GM23248 (cell line): Measurements from ENCODE around the gene MNAT1. TPM values are rescaled to one million over a fixed set of nuclear protein-coding genes. Genes with fewer than 3 reads are reported as not detected.
A peak's percentile ranks its signal among the peaks of the same experiment; 100 is the strongest.

Experiments
- DNase-seq: peaks from one replicate; pipeline ENCODE4 v3.0.0-alpha.2; 2015
- H2AFZ ChIP-seq: fragments of 200-600 bp; sonication (generic); 2 replicates; pipeline ENCODE4 v1.6.1; 2016; ENCODE audit warnings: antibody characterized with exemption
- H3F3A ChIP-seq: fragments of 200-600 bp; sonication (generic); 2 replicates; pipeline ENCODE4 v1.6.1; 2016; ENCODE audit warnings: mild to moderate bottlenecking, antibody characterized with exemption, mixed run types; ENCODE audit not compliant: insufficient read depth
- H3K27ac ChIP-seq: fragments of 200-600 bp; sonication (generic); 2 replicates; pipeline ENCODE4 v1.5.1; 2016; ENCODE audit warnings: mild to moderate bottlenecking
- H3K27me3 ChIP-seq: fragments of 200-600 bp; sonication (generic); replicated peaks from 2 replicates; pipeline ENCODE4 v1.6.1; 2016; ENCODE audit warnings: mild to moderate bottlenecking; ENCODE audit not compliant: insufficient read depth
- H3K36me3 ChIP-seq: fragments of 200-600 bp; sonication (generic); 2 replicates; pipeline ENCODE4 v1.6.1; 2016; ENCODE audit warnings: low read depth, mild to moderate bottlenecking
- H3K4me1 ChIP-seq: fragments of 200-600 bp; sonication (generic); 2 replicates; pipeline ENCODE4 v1.6.1; 2016; ENCODE audit warnings: mild to moderate bottlenecking; ENCODE audit not compliant: insufficient read depth
- H3K4me2 ChIP-seq: fragments of 200-600 bp; sonication (generic); one replicate; pipeline ENCODE4 v1.6.1; 2016; ENCODE audit warnings: mild to moderate bottlenecking; ENCODE audit not compliant: unreplicated experiment
- H3K4me3 ChIP-seq: fragments of 200-600 bp; sonication (generic); 2 replicates; pipeline ENCODE4 v1.5.1; 2016; ENCODE audit warnings: mild to moderate bottlenecking
- H3K79me2 ChIP-seq: fragments of 200-600 bp; sonication (generic); 2 replicates; pipeline ENCODE4 v1.6.1; 2016; ENCODE audit warnings: mild to moderate bottlenecking; ENCODE audit not compliant: insufficient read depth
- H3K9ac ChIP-seq: fragments of 200-600 bp; sonication (generic); 2 replicates; pipeline ENCODE4 v1.6.1; 2016; ENCODE audit warnings: mild to moderate bottlenecking
- H3K9me2 ChIP-seq: fragments of 200-600 bp; sonication (generic); 2 replicates; pipeline ENCODE4 v1.6.1; 2016; ENCODE audit warnings: mixed run types, mild to moderate bottlenecking, moderate library complexity; ENCODE audit not compliant: insufficient read depth
- H3K9me3 ChIP-seq: fragments of 200-600 bp; sonication (generic); one replicate; pipeline ENCODE4 v1.6.1; 2017; ENCODE audit warnings: low read depth
- H4K20me1 ChIP-seq: fragments of 200-600 bp; sonication (generic); 2 replicates; pipeline ENCODE4 v1.6.0; 2016; ENCODE audit not compliant: insufficient read depth
- EZH2 ChIP-seq: fragments of 200-600 bp; sonication (generic); IDR thresholded peaks from 2 replicates; pipeline ENCODE4 v1.6.1; 2018; ENCODE audit warnings: antibody characterized with exemption, mild to moderate bottlenecking; ENCODE audit not compliant: insufficient read depth, poor library complexity, severe bottlenecking
- EZH2phosphoT487 ChIP-seq: fragments of 200-600 bp; sonication (generic); IDR thresholded peaks from 2 replicates; pipeline ENCODE4 v1.6.1; 2018; ENCODE audit warnings: antibody characterized with exemption, moderate library complexity, mild to moderate bottlenecking, low read depth; ENCODE audit not compliant: insufficient read depth
- WGBS, 2 experiments: methylation state at CpG; one replicate each; pipeline ENCODE4 v1.1.6; 2015 to 2017; ENCODE audit warnings: low lambda C conversion rate in 2 of 2, low coverage in 1 of 2; ENCODE audit errors: missing lambda C conversion rate in 2 of 2; 5-methylcytosine and 5-hydroxymethylcytosine counted together
- in situ Hi-C: fragments of 300-500 bp; cut with MboI; formaldehyde crosslinking; loops from 2 replicates; pipeline ENCODE4 v1.15.0; 2020
- polyA plus RNA-seq: library from polyadenylated mRNA; unstranded; fragments of >200 nt; fragmentation: Nextera tagmentation; extraction: Ambion mirVana; gene quantifications from 2 replicates; pipeline ENCODE4 v1.2.1, GENCODE V29; 2016
- total RNA-seq: library from RNA; depleted of rRNA; stranded (reverse); fragments of >200 nt; shearing (Covaris generic); gene quantifications from 2 replicates; pipeline ENCODE4 v1.2.3, GENCODE V29; 2014

MNAT1 gene
- total and polyA plus RNA-seq, 2 experiments from 2014 or later: 39.9 to 53.8 TPM

DNA sequence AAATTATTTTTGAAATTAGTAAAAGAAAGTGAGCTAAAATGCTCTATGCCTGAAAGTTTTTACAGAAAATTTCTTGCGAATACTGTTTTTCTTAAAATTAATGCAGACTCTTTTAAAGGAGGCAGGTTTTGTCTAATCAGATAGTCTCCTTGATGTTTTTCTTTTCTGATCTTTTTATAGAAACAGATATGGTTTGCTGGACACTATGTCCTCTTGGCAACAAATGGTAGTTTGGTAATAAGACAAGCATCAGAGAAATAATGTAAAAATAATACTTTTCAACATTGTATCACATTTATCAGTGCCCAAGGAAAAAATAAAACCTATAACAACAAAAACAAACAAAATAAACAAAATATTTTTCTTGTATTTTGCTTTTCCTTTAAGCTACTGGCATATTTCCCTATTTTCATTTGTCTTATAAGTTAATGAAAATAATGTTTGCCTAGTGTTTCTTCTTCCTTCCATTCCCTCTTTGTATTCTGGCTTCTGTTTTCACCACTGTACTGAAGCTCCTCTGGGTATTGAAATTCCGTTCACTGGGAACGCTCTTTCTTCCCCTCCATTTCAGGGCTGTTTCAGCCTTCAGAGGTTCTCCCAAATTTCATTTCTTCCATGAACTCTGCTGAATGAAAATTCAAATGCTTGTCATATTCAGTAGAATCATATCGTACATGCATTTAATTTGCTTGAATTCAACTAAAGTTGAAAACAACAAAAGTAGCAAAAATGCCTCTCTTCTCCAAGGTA is 131.0 kb downstream of the MNAT1 start:
- Histone ChIP-seq H3K4me3 (no peak overlapping the region), H3K9ac (no peak overlapping the region), H3K9me2 (no peaks in the 10 kb centered on the region), H3K36me3 (no peaks in the 10 kb centered on the region), H3K79me2 (peaks cover 11% of the 10 kb centered on the region; the same call in 1 of the 2 replicates), H3K27me3 (no peaks in the 10 kb centered on the region), H2AFZ (no peak overlapping the region), H3F3A (no peaks in the 10 kb centered on the region), H3K27ac (no peak overlapping the region), H3K4me1 (no peaks in the 10 kb centered on the region), H4K20me1 (no peaks in the 10 kb centered on the region), H3K4me2 (no peak overlapping the region), H3K9me3 (no peaks in the 10 kb centered on the region)
- TF ChIP-seq EZH2 (no peak), EZH2phosphoT487 (no peak)
- no peak for DNase-seq
- in situ Hi-C loops: no loop called here
- 93 to 94% methylated on average over 4 of the region's 4 CpGs for WGBS, 2 experiments

DNA sequence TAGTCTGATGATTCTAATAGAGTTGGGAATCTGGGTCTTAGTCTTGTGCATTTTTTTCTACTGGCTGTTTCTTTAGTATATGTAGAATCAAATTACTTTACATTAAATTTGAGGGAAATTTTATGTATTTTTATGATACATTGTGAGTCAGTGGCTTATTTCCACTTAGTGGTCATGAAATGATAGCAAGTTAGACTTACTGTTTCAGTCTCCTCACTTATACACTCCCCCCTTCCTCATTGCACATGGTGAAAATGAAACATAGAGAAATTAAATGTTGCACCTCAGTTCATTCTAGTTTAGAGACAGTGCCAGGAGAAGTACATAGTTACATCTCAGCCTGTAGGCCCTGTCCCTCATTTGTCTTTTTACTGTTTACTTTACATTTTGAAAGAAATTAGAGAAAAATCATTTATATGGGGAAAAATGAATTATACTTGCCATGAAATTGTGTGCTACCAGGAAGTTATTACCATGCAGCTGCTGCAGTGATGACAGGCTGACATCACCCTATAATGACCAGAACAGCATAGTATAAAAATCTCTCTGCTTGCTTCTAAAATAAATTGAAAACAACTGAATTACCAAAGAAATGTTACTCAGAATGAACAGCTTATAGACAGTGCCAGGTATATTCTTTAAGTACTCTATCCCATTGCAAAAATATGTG is 133.1 kb downstream of the MNAT1 start:
- peaks cover 5% of the 10 kb centered on the region; the same call in 1 of the 2 replicates for H3K79me2 ChIP-seq
- no peaks in the 10 kb centered on the region for H3K4me1 ChIP-seq
- H3K36me3 ChIP-seq: no peaks in the 10 kb centered on the region
- H3K4me2 ChIP-seq: no peak overlapping the region
- TF ChIP-seq EZH2 (no peak), EZH2phosphoT487 (no peak)
- peak; percentile 19 for DNase-seq
- H3K9me3 ChIP-seq: no peaks in the 10 kb centered on the region
- H2AFZ ChIP-seq: no peak overlapping the region
- no peaks in the 10 kb centered on the region for H3K27me3 ChIP-seq
- H3K4me3 ChIP-seq: no peak overlapping the region
- H3K9ac ChIP-seq: no peak overlapping the region
- in situ Hi-C loops: no loop called here
- H3K9me2 ChIP-seq: no peaks in the 10 kb centered on the region
- no peak overlapping the region for H3K27ac ChIP-seq
- no peaks in the 10 kb centered on the region for H4K20me1 ChIP-seq
- no peaks in the 10 kb centered on the region for H3F3A ChIP-seq

GRCh38 chr14:60878121-60878520 is 143.6 kb downstream of the MNAT1 start:
- no peak overlapping the region for H3K9ac ChIP-seq
- H3K27me3 ChIP-seq: no peaks in the 10 kb centered on the region
- no peak overlapping the region for H3K4me3 ChIP-seq
- in situ Hi-C loops: no loop called here
- no peaks in the 10 kb centered on the region for H3K9me2 ChIP-seq
- 96% methylated on average over 1 of the region's 1 CpG for WGBS, 2 experiments
- H2AFZ ChIP-seq: no peak overlapping the region
- H3K4me2 ChIP-seq: no peak overlapping the region
- H3K9me3 ChIP-seq: peaks cover 2% of the 10 kb centered on the region
- peak; percentile 8 for DNase-seq
- 0 out of 2 replicates have a peak, but pooled peaks cover 14% of the 10 kb centered on the region for H3K79me2 ChIP-seq
- H3K4me1 ChIP-seq: peaks cover 4% of the 10 kb centered on the region
- peaks cover 7% of the 10 kb centered on the region for H3F3A ChIP-seq
- H4K20me1 ChIP-seq: no peaks in the 10 kb centered on the region
- peaks cover 14% of the 10 kb centered on the region for H3K36me3 ChIP-seq
- H3K27ac ChIP-seq: no peak overlapping the region
- TF ChIP-seq EZH2phosphoT487 (no peak), EZH2 (no peak)

- no peaks in the 10 kb centered on the region for H4K20me1 ChIP-seq
- H3K27me3 ChIP-seq: no peaks in the 10 kb centered on the region
- peak; percentile 21 for DNase-seq
- in situ Hi-C loops: no loop called here
- H2AFZ ChIP-seq: no peak overlapping the region
- TF ChIP-seq EZH2 (no peak), EZH2phosphoT487 (no peak)
- peaks cover 2% of the 10 kb centered on the region for H3K9me3 ChIP-seq
- H3K79me2 ChIP-seq: 0 out of 2 replicates have a peak, but pooled peaks cover 12% of the 10 kb centered on the region
- no peak overlapping the region for H3K9ac ChIP-seq
- H3F3A ChIP-seq: peaks cover 7% of the 10 kb centered on the region
- H3K36me3 ChIP-seq: peaks cover 14% of the 10 kb centered on the region
- H3K27ac ChIP-seq: no peak overlapping the region; the same call in 1 of the 2 replicates
- H3K4me3 ChIP-seq: no peak overlapping the region
- no peaks in the 10 kb centered on the region for H3K9me2 ChIP-seq
- no peak overlapping the region for H3K4me2 ChIP-seq
- peaks cover 4% of the 10 kb centered on the region for H3K4me1 ChIP-seq
Observed at GRCh38 chr14:60878536-60878935, 144.0 kb downstream of the MNAT1 start.
